Mesenteric fat pad (tissue), 1 donor: ENCODE measurements around the gene VEZF1. TPM values are rescaled to one million over a fixed set of nuclear protein-coding genes. Genes with fewer than 3 reads are reported as not detected.

Experiments
- DNase-seq: peaks from one replicate; pipeline ENCODE4 v3.0.0-alpha.2; 2020; ENCODE audit warnings: low spot score
- total RNA-seq: library from RNA; stranded (reverse); fragmentation: NEBNext Ultra II Directional; extraction: Animal tissue kit (Norgen Biotek cat#: 25700); gene quantifications from one replicate; pipeline ENCODE4 v1.2.1, GENCODE V29; 2021
- donor health status: DM: yes; HTN: yes; CAD: no.

VEZF1 gene
- total RNA-seq, 1 donor from 2014 or later, result 42.7 TPM

GRCh38 chr17:57999496-58000017 lies 11.5 kb upstream of the VEZF1 start:
- DNase-seq, result no peak

- no peak for DNase-seq
Measured at GRCh38 chr17:57999010-57999495, 11.0 kb upstream of the VEZF1 start.

GRCh38 chr17:57997085-57997809 lies 9.2 kb upstream of the VEZF1 start:
- no peak for DNase-seq

- DNase-seq, result no peak
Measured at GRCh38 chr17:57995076-57995956, 7.3 kb upstream of the VEZF1 start.

GRCh38 chr17:57994436-57994835 lies 6.4 kb upstream of the VEZF1 start:
- no peak for DNase-seq

- no peak for DNase-seq
Measured at GRCh38 chr17:57993471-57994365, 5.7 kb upstream of the VEZF1 start.

- DNase-seq, result no peak
Measured at GRCh38 chr17:57991537-57991936, 3.5 kb upstream of the VEZF1 start.

GRCh38 chr17:57990037-57990436 lies 2.0 kb upstream of the VEZF1 start:
- DNase-seq, result no peak

- no peak for DNase-seq
Measured at GRCh38 chr17:57988301-57989250, 522 bp upstream of the VEZF1 start.

GRCh38 chr17:57986841-57987580 lies 1.0 kb downstream of the VEZF1 start:
- DNase-seq, result no peak

GRCh38 chr17:57985675-57985974 lies 2.4 kb downstream of the VEZF1 start:
- no peak for DNase-seq

- no peak for DNase-seq
Measured at GRCh38 chr17:57984936-57985674, 2.9 kb downstream of the VEZF1 start.

GRCh38 chr17:57984261-57984890 lies 3.7 kb downstream of the VEZF1 start:
- DNase-seq, result no peak

GRCh38 chr17:57983446-57983845 lies 4.6 kb downstream of the VEZF1 start:
- no peak for DNase-seq

- DNase-seq, result no peak
Measured at GRCh38 chr17:57982452-57983170, 5.4 kb downstream of the VEZF1 start.

GRCh38 chr17:57980522-57980921 lies 7.5 kb downstream of the VEZF1 start:
- DNase-seq, result no peak

- DNase-seq, result no peak
Measured at GRCh38 chr17:57979076-57979475, 9.0 kb downstream of the VEZF1 start.
